HG03045 (cell line): ENCODE data around the gene ID1.

Source experiments
- ATAC-seq: cut with Tn5 transposase; IDR thresholded peaks from one replicate; pipeline ENCODE4 v1.9.1; 2021; ENCODE audit warnings: mild to moderate bottlenecking, moderate library complexity; ENCODE audit not compliant: unreplicated experiment

The ID1 gene

GRCh38 chr20:31605031-31605901, at the start of gene ID1:
Gene ID1 (plus strand): TSS chr20:31605289. CDS start chr20:31605388, 99 bp downstream.
- peak; percentile 90 for ATAC-seq

- ATAC-seq: no peak
Measured at GRCh38 chr20:31559704-31560093, 45.4 kb upstream of the ID1 start.

- no peak for ATAC-seq
Measured at GRCh38 chr20:31560094-31560745, 44.9 kb upstream of the ID1 start.

- ATAC-seq: no peak
Measured at GRCh38 chr20:31560746-31561598, 44.1 kb upstream of the ID1 start.

- no peak for ATAC-seq
Measured at GRCh38 chr20:31562241-31562640, 42.8 kb upstream of the ID1 start.

- no peak for ATAC-seq
Measured at GRCh38 chr20:31564284-31564683, 40.8 kb upstream of the ID1 start.

- no peak for ATAC-seq
Measured at GRCh38 chr20:31565699-31566318, 39.3 kb upstream of the ID1 start.

- ATAC-seq: no peak
Measured at GRCh38 chr20:31566319-31566657, 38.8 kb upstream of the ID1 start.

GRCh38 chr20:31566658-31567379, 38.3 kb upstream of the ID1 start:
- ATAC-seq: no peak

GRCh38 chr20:31567380-31567720, 37.7 kb upstream of the ID1 start:
- no peak for ATAC-seq

- ATAC-seq: no peak
Measured at GRCh38 chr20:31568041-31568731, 36.9 kb upstream of the ID1 start.

- no peak for ATAC-seq
Measured at GRCh38 chr20:31568773-31569162, 36.3 kb upstream of the ID1 start.

- ATAC-seq: no peak
Measured at GRCh38 chr20:31569163-31570020, 35.7 kb upstream of the ID1 start.

GRCh38 chr20:31570021-31570463, 35.0 kb upstream of the ID1 start:
- no peak for ATAC-seq

- ATAC-seq: no peak
Measured at GRCh38 chr20:31570735-31571617, 34.1 kb upstream of the ID1 start.

GRCh38 chr20:31572042-31572700, 32.9 kb upstream of the ID1 start:
- ATAC-seq: peak; percentile 1
